SH-SY5Y (cell line): Measurements from ENCODE around the gene DCTN1.

Source experiments
- GATA2 ChIP-seq: IDR thresholded peaks from 2 replicates; pipeline ENCODE4 v1.6.1; 2011; ENCODE audit warnings: mild to moderate bottlenecking, low read depth, low read length
- GATA3 ChIP-seq: IDR thresholded peaks from 2 replicates; pipeline ENCODE4 v1.6.1; 2011; ENCODE audit warnings: low read depth, mild to moderate bottlenecking, low read length, moderate library complexity

- TF ChIP-seq GATA2 (no peak), GATA3 (no peak)
Measured at GRCh38 chr2:74427551-74427950, 47.4 kb upstream of the DCTN1 start.
